NCI-H748 treated with DMSO at 0.1 percent for 48 hours (cell line): Measurements from ENCODE around the gene HOXC12.

Experiments
- DNase-seq: peaks from one replicate; lab custom pipeline; 2025; lab: John Stamatoyannopoulos, UW

The HOXC12 gene

DNA sequence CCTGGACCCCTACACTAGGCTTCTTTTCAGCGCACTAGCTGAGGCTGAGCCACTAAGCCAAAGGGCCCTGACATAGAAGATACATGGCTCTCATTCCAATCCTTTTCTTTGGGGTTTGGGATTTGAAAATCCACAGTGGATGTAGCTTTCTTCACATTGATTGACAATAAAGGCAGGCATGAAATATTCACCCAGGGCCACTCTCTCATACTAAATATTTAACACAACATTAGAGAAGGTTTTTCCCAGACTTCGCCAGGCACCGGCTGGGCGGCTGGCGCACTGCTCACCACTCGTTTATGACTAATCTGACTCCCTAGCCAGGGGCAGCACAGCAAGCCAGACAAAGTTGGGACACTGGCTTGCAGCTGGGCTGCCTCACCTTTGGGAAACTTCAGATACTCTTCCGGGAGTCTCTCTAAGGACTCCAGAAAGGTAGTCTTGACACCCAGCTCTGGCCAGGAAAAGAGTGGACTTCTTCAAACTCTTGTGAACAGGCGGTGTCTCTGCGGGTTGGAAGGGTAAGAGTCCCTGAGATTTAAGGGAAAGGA, 17.5 kb downstream of the HOXC12 start:
- no peak for DNase-seq

DNA sequence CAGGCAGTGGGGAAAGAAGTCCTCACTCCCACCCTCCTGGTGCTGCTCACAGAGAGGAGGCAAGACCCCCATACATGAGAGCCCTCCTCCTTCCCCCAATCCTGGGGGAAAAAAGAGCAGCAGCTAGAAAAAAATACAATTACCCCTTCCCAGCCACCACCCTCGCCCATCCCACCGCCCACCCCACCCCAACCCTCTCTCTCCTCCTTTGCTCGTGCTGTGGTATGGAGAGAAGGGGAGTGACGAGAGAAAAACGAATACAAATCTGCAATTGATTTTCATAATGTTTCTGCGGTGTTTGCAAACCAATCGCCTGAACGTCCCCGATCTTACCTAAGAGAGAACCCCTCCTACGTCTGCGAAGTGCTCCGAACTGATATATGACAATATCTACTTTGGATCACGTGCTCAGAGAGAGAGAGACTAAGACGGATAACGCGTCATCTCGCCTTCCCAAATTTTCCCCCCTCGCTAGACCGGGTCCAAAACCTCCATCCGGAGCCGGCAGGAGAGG, 18.1 kb downstream of the HOXC12 start, which contains the start of gene HOXC11:
Gene HOXC11 (plus strand): TSS at position 405 of the 514 bp plus-strand sequence. CDS start 116 bp downstream, outside the sequence.
- no peak for DNase-seq

DNA sequence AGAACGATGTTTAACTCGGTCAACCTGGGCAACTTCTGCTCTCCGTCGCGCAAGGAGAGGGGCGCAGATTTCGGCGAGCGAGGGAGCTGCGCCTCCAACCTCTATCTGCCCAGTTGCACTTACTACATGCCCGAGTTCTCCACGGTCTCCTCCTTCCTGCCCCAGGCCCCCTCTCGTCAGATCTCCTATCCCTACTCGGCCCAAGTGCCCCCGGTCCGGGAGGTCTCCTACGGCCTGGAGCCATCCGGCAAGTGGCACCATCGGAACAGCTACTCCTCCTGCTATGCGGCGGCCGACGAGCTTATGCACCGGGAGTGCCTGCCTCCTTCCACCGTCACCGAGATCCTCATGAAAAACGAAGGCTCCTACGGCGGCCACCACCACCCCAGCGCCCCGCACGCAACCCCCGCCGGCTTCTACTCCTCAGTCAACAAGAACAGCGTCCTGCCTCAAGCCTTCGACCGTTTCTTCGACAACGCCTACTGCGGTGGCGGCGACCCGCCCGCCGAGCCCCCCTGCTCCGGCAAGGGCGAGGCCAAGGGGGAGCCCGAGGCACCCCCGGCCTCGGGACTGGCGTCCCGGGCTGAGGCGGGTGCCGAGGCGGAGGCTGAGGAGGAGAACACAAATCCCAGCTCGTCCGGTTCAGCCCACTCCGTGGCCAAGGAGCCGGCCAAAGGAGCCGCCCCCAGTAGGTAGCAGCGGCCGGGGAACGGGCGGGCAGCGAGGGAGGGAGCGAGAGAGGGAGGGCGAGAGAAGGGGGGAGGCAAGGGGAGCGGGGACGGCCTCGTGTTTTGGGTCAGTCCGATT, 18.7 kb downstream of the HOXC12 start:
- peak; percentile 11 for DNase-seq

DNA sequence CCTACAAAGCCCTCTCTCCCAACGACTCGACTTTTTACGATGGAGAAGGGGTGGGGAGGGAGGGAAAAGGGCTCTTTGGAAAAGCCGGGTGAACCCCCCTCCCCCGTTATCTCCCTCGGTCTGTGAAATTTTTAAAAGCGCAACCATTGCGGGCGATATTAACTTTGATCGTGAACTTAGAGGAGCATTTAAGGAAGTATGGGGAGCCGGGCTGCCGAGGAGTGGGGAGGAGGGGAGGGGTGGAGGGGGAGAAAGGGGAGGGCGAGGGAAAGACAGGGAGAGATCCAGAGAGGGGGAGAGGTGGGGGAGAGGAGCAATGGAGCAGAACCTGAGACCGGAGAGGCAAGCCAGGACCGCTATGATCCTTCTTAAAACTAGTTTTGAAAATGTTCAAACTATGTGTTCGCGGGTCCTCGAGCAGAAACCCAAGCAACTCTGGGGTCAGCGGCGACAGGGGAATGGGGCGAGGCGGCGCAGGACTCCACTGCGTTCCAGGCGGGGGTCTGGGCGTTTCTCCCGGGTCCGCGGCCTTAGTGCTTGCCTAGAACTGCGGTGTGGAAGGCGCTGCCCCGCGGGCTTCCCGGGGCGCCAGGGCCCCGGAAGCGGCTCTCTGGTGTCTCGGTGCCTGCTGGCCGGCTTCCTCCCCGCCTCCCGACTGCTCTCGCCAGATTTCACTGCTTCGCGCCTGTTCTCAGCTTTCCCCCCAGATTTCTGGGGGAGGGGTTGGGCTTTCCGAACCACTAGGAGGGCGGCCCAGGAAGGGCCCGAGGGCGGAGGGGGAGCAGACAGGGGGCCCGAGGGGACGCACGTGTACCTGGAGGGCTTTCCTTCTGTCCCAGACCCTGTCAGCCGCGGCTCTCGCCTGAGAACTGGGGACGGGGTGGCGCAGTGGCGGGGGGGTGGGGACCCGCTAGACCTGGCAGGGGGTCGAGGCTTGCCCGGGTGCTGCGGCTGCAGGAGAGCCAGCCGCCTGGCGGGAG, 19.7 kb downstream of the HOXC12 start, which contains the start of gene HOTAIR:
Gene HOTAIR (minus strand): TSS at position 871 of the 980 bp plus-strand sequence.
- DNase-seq = no peak

DNA sequence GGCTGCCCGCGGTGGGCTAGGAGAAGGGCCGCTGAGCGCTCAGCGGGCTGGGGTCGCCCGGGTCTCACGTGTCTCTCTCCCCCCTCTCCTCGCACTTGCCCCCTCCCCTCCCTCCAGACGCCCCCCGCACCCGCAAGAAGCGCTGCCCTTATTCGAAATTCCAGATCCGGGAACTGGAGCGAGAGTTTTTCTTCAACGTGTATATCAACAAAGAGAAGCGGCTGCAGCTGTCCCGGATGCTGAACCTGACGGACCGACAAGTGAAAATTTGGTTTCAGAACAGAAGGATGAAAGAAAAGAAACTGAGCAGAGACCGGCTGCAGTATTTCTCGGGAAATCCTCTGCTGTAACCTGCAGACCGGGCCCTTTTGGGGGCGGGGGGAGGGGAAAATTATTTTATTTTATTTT, 20.4 kb downstream of the HOXC12 start:
- no peak for DNase-seq

DNA sequence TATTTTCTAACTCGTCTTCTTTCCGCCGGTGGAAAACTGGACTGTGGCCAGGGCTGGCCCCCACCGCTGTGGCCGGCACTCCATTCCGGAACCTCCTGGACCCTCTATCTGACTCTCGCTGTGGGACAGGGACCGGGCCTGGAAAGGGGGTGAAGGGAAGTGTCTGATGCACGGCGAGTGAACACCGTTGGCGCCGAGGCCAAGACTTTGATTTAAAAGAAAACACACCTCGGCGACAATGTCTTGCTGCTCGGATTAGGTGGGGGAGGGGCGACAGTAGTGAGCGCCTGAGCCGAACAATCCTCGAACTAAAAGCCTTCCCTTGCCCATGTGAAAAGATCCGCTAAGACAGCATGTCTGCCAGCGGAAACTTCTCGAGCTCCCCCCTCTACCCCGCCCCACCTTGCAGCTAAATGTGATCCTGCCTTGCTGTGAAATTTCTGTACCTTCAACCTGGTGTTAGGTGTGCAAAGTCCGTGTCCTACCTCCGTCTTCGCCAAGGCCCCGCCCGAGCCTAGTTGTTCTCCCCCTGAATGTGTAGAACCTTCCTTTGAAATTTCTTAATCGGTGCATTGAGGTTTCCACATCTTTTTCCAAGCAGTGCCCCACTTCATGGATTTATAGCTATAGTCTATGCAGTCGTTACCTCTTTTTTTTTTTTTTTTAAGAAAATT, 20.9 kb downstream of the HOXC12 start:
- DNase-seq = no peak

DNA sequence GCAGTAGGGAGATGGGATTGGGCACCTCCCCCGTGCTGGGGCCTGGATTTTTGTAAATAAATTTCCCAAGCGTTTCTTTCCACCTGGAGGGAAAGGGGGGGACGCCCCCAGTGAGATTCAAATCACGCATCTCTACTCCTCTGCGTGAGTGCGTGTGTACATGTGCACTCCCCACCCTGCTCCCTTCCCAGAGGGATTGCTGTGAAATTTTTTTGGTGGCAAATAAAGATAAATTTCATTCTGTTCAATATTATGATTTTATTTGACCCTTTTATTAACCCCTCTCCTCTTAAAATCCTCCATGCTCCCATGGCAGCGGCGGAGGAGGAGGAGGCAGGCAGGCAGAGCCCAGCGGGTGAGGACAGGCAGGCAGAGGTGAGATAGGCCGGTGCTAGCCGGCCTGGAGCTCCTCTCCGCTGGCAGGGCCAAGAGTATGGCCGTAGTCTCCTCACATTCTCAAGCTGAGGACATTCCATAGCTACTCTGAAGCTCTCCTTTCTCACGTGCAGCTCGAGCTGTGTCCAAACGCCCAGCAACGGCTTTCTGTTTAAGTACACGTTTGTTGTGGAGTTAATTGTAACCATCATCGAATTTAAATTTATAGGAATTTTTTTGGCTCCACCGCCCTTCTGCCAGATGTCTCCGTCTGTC, 21.6 kb downstream of the HOXC12 start:
- DNase-seq = no peak

DNA sequence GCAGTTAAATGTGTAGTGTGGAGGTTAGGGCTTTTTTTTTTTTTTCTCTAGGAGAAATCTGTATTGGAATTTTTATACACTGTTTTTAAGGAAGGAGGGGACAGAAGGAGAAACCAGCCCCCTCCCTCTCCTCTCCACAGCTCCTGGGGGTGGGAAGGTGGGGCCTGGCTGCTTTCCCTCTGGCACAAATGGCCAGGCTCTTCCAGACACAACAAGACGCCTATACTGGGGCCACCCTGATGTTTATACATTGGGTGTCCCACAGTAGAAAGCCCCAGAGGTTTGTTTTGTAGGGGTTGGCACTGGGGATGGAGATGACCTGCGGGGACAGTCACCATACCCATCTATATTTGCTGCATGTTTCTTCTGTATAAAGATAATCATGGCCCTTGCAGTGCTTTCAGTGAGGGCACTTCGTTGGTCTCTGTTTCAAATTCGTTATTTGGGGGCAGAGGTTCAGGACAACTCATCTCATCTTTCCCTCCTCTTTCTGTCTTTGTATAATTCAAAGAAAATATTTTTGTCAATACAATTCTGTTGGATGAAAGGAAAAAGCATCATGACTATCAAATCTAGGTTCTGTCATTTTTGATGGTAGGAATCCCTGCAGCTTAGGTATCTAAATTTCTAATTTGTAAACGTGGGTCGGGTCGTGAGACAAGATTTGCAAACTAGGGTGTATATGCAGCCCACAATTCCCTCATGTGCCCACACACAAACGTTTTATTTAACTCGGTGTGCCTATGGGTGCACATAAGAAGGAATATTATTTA, 22.3 kb downstream of the HOXC12 start:
- no peak for DNase-seq

DNA sequence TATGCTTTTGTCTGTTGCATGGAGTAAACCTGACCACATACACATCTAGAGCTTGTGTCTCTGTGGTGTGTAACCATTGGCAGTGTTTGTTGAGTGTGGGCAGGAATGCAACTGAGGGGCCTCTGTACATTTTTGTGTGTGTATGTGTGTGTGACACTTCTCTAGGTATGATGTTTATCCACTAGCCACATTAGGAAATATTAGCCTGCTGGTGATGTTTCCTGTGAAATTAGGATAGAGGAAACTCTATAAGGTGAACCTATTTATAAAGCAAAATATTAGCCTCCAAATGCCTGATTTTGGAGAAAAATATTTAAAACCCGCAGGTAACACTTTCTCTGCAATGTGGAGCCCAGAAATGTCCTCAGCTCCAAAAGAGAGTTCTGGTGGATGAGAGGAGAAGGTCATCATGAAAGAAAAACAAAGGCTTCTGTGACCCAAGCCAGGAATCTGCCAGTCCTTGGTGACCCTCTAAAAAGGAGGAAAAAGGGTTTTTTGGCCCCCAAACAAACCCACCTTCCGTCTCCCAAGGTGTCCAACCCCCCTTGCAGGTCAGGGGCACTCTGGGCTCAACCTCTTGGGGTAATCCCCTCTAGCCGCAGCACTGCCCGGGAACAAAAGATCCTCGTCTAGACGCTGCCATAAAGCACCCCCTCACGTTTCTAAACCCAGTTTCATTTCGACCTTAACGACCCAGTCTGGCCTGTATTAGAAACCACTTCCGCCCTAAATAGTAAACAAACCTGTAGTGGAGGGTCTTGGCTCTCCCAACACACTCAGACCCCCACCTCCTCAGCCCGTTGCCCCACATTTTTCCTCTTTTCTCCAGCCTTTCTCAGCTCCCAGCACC, 23.1 kb downstream of the HOXC12 start:
- DNase-seq = no peak

DNA sequence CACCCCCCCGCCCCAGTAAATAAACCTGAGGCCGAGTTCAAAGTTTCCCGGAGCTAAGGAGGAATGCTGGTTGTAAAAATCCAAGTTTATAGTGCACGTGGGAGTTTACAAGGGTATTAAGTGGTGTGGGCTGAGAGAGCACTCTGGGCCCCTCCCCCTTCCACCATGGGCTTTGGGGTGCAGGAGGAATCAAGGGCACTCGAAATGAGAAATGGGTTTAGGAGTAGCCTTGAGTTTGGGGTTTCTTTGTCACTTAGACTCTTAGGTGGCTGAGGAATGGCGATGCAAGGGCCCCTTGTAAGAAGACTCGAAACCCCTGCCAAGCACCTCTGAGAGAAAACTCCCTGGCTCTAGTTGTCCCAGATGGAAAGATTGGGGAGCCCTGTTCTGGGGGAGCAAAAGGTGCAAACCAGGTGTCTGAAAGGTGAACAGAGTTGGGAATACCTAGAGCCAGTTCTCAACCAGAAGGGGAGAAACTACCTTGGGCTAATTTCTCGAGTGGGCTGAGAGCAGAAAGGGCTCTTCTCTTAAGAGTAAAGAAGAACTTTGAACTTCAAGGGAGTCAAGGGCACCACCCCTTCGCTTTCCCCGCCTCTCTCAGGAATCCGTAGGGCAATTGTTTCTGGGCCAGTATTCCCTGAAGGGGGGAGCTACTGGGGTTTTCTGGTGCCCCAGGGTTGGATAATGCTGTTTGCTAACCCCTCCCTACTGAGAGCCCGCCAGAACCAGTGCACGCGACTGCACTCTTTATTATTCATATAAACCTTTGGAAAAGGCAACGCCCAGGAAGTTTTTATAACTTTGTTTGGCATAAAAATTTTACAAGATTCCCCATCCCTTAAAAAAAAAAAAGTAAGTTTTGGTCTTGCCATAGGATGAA, 24.0 kb downstream of the HOXC12 start:
- no peak for DNase-seq

DNA sequence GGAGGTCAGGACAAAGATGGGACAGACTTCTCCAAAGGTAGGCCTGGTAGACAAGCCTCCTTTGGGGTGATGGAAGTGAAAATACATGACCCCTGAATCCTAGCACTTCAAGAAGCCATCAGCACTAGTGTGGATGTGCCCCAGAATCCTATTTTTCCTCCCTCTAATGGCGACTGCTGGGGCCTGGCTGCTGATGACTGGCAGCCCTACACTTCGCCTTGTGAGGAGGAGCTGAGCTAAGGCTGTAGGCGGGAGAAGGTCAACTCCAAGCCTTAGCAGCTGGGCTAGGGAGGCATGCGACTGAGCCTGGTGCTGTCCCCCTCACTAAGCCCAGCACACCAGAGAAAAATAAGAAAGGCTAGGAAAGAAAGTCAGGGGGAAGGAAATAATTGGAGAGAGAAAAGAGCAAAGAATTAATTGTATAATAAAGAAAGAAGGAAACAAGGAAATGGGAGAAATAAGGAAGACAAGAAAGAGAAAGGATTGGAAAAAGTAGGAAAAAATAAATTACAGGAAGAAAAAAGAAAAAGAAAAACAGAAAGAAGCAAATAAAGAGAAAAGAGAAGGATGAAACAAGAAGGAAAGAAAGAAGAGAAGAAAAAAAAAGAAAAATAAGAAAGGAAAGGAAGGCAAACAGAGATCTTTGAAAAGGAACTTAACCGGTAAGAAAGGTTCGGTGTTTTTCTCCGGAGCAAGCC, 25.6 kb downstream of the HOXC12 start:
- no peak for DNase-seq

DNA sequence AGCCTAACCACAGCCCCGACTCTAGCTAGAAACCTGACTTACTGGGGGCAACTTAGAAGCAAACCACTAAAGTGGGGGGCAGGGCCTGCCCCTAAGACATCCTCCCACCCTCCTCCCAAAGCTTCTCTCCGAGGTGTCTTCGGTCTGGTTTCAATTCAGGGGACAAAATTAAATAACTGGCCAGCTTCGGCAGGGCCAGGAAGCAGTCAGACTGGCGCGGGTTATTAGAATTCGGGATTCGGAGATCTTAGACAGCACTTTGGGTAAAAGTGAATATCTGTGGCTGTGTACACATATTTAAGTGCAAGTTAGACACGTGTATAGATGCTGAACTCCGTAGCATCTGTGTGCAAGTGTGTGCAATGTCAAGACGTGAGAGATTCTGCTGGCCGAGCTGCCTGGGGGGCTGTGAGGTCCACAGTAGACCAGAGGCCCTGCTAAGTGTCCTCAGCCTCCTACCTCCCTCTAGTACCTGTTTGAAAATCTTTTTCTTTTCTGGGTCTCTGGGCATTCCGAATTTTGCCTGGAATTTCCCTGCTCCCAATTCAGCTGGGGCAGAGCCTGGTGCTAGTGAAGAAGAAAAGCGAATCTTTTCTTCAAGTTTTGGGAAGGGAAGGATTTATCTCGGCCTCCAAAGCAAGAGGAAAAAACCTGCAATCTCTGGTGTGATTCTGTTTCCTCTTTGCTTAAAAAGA, 26.2 kb downstream of the HOXC12 start:
- DNase-seq = no peak

DNA sequence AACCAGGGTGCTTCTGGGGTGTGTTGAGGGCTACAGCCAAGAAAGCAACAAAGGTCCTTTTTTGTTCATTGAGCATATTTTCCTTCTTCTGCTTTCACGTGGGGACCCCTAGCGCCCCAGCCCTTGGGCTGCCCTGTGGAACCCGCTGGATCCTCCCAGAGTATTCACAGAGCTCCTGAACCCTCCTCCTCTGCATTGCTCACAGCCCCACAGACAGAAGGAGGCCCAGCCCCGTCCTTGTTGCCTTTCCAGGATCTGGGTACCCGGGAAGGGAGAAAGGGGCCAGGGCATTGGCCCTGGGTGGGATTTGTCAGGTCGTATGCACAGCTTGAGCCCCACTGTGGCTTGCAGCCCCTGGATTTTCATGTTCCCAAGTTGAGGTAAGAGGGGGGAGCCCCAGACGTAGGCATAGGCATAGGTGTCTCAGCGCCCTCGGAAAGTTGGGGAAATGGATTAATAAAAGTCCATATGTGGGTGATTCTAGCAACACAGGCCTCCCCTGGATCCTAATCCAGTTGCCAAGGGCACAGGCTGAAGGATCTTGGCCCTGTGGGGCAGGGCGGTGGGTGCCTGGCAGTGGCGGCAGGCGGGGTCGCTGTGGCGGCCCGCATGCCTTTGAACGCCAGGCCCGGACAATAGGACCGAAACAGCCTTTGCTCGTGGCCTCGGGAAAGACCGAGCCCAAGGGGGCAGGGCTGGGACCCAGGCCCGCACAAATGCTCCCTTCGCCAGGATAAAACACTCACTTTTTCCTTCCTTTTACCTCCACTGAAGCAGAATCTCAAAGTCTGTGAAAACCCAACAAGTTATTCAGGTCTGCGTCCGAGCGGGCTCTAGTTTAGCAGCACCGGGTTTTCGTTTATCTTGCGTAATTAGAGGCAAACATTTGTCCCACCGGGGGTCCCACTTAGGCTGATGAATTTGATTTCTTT, 27.2 kb downstream of the HOXC12 start:
- no peak for DNase-seq

DNA sequence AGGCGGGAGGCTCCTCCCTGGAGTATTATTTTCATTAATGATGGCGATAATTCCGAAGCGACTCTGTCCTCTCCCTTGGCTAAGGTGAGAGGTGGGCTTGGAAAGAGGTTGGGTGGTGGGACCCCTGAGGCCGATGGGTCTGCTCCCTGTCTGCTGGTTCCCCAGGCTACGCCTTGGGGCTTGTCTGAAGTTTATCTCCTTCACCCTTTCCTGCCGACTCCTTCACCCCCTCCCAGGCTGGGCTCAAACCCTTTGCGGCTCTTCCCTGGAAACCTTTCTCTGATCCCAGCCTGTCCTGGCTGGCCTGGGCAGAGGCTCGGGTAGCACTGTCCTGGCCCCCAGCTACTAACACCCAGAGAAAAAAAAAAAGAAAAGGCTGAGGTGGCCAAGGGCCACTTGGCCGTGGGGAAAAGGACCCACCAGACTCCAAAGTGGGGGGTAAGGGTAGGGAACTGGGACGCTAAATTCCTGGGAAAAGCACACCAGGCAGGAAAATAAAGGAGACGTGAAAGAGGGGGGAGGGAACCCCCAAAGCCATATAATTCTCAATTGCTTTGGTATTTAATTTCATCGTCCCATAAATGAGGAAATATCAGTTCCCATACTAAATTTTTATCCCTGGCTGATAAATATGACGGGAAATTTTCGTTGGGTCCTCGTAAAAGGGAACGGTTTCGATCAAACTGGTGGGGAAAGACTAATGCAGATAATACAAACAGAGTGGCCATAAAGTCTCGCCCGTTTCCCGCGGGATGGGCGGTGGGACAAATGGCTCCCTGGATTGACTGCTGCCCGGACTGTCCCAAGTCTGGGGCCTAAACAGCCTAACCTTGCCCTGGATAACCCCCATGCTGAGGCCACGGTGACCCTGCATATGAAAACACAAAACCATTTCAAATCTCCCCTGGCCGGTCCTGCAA, 28.2 kb downstream of the HOXC12 start:
- no peak for DNase-seq

DNA sequence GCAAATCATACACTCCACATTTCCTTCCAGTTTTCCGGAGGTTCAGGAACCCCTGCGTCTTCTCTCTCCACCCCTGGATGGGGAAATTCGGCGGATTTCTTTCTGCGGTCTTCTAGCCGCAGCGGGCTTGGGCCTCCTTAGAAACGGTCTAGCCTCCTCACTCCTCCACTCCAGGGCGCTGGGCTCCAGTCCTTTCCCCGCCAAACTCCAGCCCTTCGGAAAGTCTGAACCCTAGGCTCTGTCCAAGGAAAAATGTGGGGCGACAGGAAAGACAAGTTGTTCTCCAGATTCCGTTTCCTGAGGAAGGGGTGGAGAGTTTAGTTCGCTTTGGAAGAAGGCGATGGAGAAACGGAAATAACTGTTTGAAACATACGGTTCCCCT, 28.9 kb downstream of the HOXC12 start:
- no peak for DNase-seq
